ENCODE data around the gene SYNGAP1.

The SYNGAP1 gene

GRCh38 chr6:33438978-33439594 is 19.2 kb downstream of the SYNGAP1 start:
- no peak overlapping the region for H3K4me3 ChIP-seq (ENCODE audit: low read depth, low read length)
- TF ChIP-seq CTCF (IDR thresholded peaks at IDR 0.05; ENCODE audit: low read depth, low read length, missing control alignments) = no peak
- no peak for DNase-seq
- H3K27ac ChIP-seq = no peak overlapping the region
- in situ Hi-C loops (cut with HindIII; ENCODE audit: low pct_ligation_motif_present, low sequenced_read_pairs) = no loop called here
- no peaks in the 10 kb centered on the region for H3K27me3 ChIP-seq (replicated peaks)
- H3K36me3 ChIP-seq (replicated peaks) = peaks cover 48% of the 10 kb centered on the region

GRCh38 chr6:33439956-33440648 is 20.2 kb downstream of the SYNGAP1 start:
- Histone ChIP-seq H3K27me3 (replicated peaks) (no peaks in the 10 kb centered on the region), H3K27ac (no peak overlapping the region), H3K36me3 (replicated peaks) (peaks cover 48% of the 10 kb centered on the region), H3K4me3 (ENCODE audit: low read depth, low read length) (no peak overlapping the region)
- no peak for DNase-seq
- in situ Hi-C loops (cut with HindIII; ENCODE audit: low pct_ligation_motif_present, low sequenced_read_pairs) = no loop called here
- no peak for TF ChIP-seq CTCF (IDR thresholded peaks at IDR 0.05; ENCODE audit: low read depth, low read length, missing control alignments)

- in situ Hi-C loops (cut with HindIII; ENCODE audit: low pct_ligation_motif_present, low sequenced_read_pairs) = no loop called here
- no peak for TF ChIP-seq CTCF (IDR thresholded peaks at IDR 0.05; ENCODE audit: low read depth, low read length, missing control alignments)
- Histone ChIP-seq H3K27ac (no peak overlapping the region), H3K4me3 (ENCODE audit: low read depth, low read length) (no peak overlapping the region), H3K27me3 (replicated peaks) (no peaks in the 10 kb centered on the region), H3K36me3 (replicated peaks) (peaks cover 41% of the 10 kb centered on the region)
- no peak for DNase-seq
Observed at GRCh38 chr6:33440649-33441309, 20.9 kb downstream of the SYNGAP1 start.

GRCh38 chr6:33441457-33441856 is 21.6 kb downstream of the SYNGAP1 start:
- H3K27me3 ChIP-seq (replicated peaks) = no peaks in the 10 kb centered on the region
- H3K36me3 ChIP-seq (replicated peaks) = peaks cover 38% of the 10 kb centered on the region
- no peak for DNase-seq
- H3K4me3 ChIP-seq (ENCODE audit: low read depth, low read length) = no peak overlapping the region
- no peak overlapping the region for H3K27ac ChIP-seq
- TF ChIP-seq CTCF (IDR thresholded peaks at IDR 0.05; ENCODE audit: low read depth, low read length, missing control alignments) = no peak
- in situ Hi-C loops (cut with HindIII; ENCODE audit: low pct_ligation_motif_present, low sequenced_read_pairs) = no loop called here

- H3K36me3 ChIP-seq (replicated peaks) = peaks cover 31% of the 10 kb centered on the region
- in situ Hi-C loops (cut with HindIII; ENCODE audit: low pct_ligation_motif_present, low sequenced_read_pairs) = no loop called here
- TF ChIP-seq CTCF (IDR thresholded peaks at IDR 0.05; ENCODE audit: low read depth, low read length, missing control alignments) = no peak
- H3K27ac ChIP-seq = no peak overlapping the region
- H3K27me3 ChIP-seq (replicated peaks) = no peaks in the 10 kb centered on the region
- H3K4me3 ChIP-seq (ENCODE audit: low read depth, low read length) = no peak overlapping the region
- no peak for DNase-seq
Observed at GRCh38 chr6:33442283-33442682, 22.4 kb downstream of the SYNGAP1 start.

Data from brain microvascular endothelial cell (primary cell).